ENCODE results near the gene CPSF3.

The CPSF3 gene

GRCh38 chr2:9422321-9423099 lies 944 bp upstream of the CPSF3 start:
- no peak for DNase-seq

DNA sequence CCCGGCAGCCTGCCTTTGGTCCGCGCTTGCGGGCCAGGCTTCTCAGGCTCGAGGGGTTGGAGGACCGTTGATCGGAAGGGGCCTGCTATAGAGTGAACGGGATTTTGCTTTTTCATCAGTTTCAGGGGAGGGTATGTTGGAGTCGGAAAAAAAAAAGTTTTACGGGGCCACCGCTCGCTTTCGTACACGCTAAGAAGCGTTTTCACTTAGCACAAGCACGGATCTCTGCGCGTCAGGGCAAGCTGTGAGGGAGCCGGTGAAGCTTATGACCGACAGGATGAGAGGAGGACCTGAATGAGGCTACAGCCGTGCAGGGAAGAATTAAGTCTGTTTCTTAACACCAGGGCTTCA lies 443 bp downstream of the CPSF3 start:
- no peak for DNase-seq

GRCh38 chr2:9424447-9425164 lies 1.2 kb downstream of the CPSF3 start:
- DNase-seq, result no peak

DNA sequence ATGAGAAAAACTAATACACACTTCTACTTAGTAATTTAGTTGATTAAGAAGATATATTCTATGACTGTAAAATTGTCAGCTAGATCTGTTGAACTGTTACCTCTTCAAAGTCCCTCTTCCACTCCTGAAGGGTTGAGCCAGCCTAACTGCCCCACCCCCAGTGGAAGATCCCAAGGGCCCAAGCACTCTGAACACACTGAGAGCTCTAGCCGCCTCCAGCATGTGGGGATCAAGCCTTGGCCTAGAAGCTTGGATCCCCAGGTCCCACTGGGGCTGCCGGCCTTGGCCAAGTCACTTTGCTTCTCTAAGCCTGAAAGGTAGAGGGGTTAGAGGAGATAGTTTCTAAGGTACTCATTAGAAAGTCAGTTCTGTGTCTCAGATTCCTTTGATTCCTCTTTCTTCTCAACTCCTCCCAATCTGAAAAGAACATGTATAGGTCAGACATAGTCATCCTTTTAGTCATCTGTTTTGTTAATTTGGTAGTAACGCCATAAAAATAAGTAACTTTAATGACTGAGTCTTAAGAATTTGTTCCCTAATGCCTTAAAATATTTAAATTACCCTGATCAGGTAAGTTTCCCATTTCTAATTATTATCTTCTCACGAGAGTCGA lies 5.6 kb downstream of the CPSF3 start:
- DNase-seq, result no peak

DNA sequence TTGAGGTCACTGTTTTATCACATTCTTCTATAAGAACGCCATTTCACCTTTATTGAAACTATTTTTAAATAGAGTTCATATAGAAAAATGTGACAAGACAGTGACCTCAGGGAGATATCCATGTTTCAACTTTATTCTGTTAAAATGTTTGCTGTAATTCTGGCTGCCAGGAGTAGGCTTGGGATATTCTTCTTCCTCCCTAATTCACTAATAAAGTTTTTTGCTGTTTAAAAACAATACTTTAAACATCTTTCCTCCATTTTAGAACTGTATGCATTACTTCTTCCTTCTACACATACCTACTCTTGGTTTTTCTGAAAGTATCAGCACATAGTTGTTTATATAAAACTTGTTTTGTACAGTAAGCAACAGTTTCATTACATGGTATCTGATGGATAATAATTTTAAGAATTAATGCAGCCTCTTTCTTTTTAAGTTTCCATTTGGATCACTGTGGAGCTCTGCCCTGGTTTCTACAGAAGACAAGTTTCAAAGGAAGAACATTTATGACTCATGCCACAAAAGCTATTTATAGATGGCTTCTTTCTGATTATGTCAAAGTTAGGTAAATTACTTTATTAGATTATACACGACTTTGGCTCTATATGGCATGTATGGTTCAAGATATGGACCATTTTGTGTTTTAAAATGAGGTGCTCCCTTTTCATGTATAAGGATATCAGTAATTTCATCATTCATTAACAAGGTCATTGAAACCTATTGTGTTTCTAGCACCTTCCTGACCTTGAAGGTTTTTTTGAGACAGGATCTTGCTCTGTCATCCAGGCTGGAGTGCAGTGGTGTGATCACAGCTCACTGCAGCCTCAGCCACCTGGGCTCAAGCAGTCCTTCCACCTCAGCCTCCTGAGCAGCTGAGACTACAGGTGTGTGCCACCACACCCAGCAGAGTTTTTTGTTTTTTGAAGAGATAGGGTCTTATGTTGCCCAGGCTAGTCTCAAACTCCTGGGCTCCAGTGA lies 7.2 kb downstream of the CPSF3 start:
- DNase-seq, result no peak

DNA sequence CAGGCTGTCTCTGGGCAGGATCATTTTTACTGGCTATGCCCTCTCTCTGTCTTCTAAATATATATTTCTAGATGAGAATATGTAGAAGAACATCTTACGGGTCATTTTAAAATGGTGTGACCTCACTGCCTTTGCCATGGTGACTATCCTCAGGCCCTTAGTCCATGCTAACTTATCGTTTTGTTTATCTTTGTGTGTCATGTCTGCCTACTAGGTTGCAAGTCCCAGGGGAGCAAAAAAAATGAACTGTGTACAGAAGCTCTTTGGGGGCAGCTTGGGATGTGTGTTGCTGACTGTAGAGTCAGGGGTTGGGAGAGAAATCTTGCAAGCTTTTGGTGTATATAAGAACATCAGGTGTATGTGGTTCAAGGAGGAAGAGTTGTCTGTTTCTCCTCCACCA lies 11.0 kb downstream of the CPSF3 start:
- no peak for DNase-seq

DNA sequence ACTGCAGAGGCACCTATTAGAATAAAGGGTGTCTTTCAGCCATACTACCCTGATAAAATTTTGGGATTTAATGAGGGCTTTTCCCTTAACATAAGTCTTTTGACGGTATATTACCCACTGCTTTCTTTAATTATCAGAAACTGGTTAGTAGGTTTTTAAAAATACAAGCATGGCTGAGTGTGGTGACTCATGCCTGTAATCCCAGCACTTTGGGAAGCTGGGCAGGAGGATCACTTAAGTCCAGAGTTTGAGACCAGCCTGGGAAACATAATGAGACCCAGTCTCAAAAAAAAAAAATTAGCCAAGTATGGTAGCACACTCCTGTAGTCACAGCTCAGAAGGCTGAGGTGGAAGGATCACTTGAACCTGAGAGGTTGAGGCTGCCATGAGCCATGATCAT lies 16.1 kb downstream of the CPSF3 start:
- DNase-seq, result no peak

DNA sequence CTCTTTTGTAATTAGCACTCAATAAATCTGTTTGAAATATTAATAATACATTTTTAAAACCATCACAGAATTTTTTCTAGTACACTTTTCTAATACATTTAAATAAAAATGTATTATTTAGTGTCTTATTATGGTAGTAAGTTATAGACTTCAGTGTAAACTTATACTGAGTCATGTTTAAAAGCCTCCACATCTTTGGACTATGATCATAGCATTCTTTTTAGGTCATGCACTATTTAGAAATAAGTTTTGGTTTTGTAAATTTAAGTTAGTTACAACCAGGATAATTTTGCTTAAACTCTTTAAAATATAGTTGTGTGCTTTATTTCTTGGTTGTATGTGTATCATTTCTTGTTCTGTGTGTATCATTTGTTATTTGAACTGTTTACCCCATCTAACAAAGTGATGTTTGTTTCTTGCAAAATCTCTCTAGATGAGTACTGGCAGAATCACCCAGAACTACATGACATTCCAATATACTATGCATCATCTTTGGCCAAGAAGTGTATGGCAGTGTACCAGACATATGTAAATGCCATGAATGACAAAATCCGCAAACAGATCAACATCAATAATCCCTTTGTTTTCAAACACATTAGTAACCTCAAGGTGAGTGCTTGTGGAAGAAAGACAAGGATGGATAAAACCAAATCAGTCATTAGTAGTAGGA lies 16.7 kb downstream of the CPSF3 start:
- DNase-seq, result no peak

DNA sequence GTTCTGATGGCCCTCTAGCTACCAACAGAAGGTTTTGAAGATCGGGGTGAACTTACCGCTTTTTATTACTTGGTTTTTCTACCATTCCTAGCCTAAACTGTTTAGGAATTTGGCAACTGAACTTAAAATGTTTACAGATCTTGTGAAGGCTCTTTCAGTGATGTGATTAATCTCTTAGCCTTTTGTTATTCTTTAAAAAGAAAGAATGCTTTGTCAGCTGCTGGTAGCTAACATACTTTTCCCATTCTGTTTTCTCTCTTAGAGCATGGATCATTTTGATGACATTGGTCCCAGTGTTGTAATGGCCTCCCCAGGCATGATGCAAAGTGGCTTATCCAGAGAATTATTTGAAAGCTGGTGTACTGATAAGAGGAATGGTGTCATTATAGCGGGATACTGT lies 18.1 kb downstream of the CPSF3 start:
- DNase-seq, result no peak

DNA sequence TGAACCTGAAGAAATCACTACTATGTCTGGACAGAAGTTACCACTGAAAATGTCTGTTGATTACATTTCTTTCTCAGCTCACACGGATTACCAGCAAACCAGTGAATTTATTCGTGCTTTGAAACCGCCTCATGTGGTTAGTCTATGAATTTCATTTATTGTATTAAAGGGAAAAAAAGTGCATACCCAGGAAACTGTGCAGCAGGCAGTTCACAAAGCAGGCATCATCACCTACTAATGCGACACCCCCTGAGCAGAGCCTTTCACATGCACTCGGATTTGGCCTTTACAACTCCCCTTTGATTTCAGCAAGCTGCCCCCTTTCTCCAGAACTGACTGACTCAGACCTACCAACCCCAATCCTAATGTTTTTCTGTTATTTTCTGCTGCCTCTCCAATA lies 20.1 kb downstream of the CPSF3 start:
- DNase-seq, result no peak

- no peak for DNase-seq
Observed at GRCh38 chr2:9445089-9445488, 21.6 kb downstream of the CPSF3 start.

- no peak for DNase-seq
Observed at GRCh38 chr2:9451231-9451630, 27.8 kb downstream of the CPSF3 start.

DNA sequence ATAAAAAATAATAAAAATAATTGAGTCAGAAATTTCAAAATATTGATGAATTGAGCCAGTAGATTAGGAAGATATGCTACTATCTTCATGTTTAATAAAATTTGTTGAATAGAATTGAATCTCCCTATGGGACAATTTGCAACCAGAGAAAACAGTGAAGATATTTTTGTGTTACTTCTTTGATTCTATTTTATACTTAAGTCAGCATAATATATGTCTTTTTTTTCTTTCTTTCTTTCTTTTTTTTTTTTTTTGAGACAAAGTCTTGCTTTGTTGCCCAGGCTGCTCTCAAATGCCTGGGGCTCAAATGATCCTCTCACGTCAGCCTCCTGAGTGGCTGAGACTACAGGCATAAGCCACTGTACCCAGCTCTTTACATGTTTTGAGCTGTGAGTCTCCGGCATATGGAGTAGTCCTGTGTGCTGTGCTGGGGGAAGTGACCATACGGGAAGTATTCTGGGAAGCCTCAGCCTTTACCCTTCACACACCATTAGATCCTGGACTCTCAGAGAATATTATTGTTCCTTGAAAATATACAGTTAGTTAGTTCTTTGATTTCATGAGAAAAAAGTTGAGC lies 37.1 kb downstream of the CPSF3 start:
- DNase-seq, result no peak

DNA sequence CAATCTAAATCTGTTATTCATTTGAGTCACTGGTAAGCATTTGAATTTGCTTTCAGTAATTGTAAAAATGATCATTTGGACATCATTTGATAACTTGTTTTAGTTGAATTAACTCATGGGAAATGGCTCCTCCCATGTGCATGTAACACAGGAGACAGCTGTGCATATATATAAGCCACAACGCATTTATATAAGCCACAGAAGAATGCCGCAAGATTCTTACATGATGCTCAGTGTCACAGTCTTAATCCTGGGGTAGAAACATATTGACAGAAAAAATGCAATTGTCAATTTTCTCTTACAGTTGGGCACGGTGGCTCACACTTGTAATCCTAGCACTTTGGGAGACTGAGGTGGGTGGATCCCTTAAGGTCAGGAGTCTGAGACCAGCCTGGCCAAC lies 37.6 kb downstream of the CPSF3 start:
- no peak for DNase-seq

GRCh38 chr2:9462313-9462712 lies 38.9 kb downstream of the CPSF3 start:
- DNase-seq, result no peak

DNA sequence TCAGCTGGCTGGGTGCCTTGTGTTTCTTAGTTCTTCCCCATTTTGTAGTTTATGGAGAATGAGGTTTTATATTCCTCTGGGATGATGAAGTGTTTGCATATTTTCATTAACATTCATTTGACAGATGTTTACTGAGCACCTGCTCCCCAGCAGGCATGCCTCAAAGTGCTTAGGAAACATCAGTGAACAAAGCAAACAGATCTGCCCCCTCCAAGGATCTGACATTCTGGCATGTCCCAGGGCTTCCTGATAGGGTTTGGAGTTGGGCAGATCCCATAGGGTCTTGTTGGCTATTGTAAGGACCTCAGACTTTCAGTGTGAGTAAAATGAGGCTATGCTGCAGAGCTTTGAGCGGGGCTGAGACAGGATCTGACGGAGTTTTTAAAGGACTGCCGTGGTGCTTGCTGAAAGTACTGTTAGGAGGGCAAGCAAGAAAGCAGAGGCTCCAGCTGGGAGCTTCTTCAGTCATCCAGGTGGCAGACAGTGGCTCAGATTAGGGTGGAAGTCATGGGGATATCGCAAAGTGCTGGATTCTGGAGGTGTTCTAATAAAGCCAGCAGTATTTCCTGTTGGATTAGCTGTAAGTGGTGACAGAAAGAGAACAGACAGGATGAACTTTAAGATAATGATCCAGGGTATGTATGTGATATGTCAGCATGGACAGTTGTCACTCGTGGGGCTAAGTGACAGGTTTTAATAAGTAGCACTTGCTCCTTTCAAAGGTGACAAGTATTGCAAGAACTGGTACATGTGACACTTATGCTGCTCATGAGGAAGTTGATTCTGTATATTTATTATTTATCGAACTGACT lies 39.6 kb downstream of the CPSF3 start:
- DNase-seq, result no peak

DNA sequence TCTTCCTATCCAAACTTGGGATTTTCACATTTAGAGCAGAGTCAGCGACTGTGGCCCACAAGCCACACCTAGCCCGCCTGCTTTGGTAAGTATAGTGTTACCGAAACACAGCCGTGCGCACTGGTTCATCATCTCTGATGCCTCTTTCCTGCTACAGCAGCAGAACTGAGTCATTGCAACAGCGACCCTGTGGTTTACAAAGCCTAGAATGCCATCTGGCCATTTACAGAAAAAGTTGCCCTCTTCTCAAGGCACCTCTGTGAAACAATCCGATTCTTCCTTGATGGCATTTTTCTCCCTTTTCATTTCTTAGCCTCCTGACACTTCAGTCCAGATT lies 40.2 kb downstream of the CPSF3 start:
- no peak for DNase-seq

DNA sequence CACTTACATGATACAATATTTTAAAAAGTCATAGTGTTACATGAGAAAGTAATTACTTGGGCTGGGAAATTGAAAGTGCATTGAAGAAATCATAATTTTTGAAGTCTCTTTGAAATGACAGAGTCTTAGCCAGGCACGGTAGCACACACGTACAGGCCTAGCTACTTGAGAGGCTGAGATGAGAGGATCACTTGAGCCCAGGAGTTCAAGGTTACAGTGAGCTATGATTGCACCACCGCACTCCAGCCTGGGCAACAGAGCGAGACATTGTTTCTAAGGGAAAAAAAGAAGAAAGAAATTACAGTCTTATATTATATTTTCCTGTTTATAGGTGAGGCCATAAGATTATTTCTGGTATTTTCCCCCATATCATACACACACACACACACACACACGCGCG lies 41.7 kb downstream of the CPSF3 start:
- no peak for DNase-seq

GRCh38 chr2:9466147-9466683 lies 42.8 kb downstream of the CPSF3 start:
- no peak for DNase-seq

GRCh38 chr2:9467687-9468086 lies 44.2 kb downstream of the CPSF3 start:
- DNase-seq, result no peak

GRCh38 chr2:9471206-9471605 lies 47.8 kb downstream of the CPSF3 start:
- DNase-seq, result no peak

Data from NCI-H446 treated with DMSO at 0.1 percent for 48 hours (cell line).